H7 (cell line): ENCODE measurements around the gene CIRBP. TPM values are rescaled to one million over a fixed set of nuclear protein-coding genes. Genes with fewer than 3 reads are reported as not detected.

Source experiments
- DNase-seq: peaks from one replicate; pipeline ENCODE4 v3.0.0; 2012
- H3K27me3 ChIP-seq: 2 replicates; pipeline ENCODE4 v1.6.0; 2011; ENCODE audit warnings: mild to moderate bottlenecking, low read length; ENCODE audit not compliant: control insufficient read depth, insufficient read depth
- H3K36me3 ChIP-seq: replicated peaks from 2 replicates; pipeline ENCODE4 v1.5.1; 2011; ENCODE audit warnings: low read length; ENCODE audit not compliant: control insufficient read depth, insufficient read depth
- H3K4me3 ChIP-seq: 2 replicates; pipeline ENCODE4 v1.5.1; 2011; ENCODE audit warnings: low read depth, mild to moderate bottlenecking, control low read depth, low read length, moderate library complexity; ENCODE audit not compliant: insufficient read depth
- total RNA-seq: library from RNA; depleted of rRNA; stranded (reverse); fragments of >200 nt; shearing (Covaris generic); gene quantifications from 2 replicates; pipeline ENCODE4 v1.2.3, GENCODE V29; 2014

The CIRBP gene
- total RNA-seq, 1 experiment from 2014 or later, result 221 TPM

- DNase-seq, result peak; percentile 90
- H3K36me3 ChIP-seq, result peaks cover 4% of the 10 kb centered on the region
- H3K27me3 ChIP-seq, result no peaks in the 10 kb centered on the region
- H3K4me3 ChIP-seq, result peak overlapping the region; percentile 82
Measured at GRCh38 chr19:1236576-1236975, 32.6 kb upstream of the CIRBP start.

GRCh38 chr19:1237027-1237659, 32.0 kb upstream of the CIRBP start:
- Histone ChIP-seq H3K36me3 (peaks cover 3% of the 10 kb centered on the region), H3K4me3 (peak overlapping the region; percentile 82), H3K27me3 (no peaks in the 10 kb centered on the region)
- DNase-seq, result peak; percentile 91

- DNase-seq, result peak; percentile 97
- Histone ChIP-seq H3K4me3 (peak within 1 kb of the TSS; percentile 82), H3K36me3 (peaks cover 3% of the 10 kb centered on the region)
Measured at GRCh38 chr19:1237754-1238368, 31.3 kb upstream of the CIRBP start, which contains the start of gene CBARP. CBARP (minus strand) TSS chr19:1238005; CDS start chr19:1236100, 1,905 bp downstream.

GRCh38 chr19:1238369-1239303, 30.5 kb upstream of the CIRBP start:
- DNase-seq, result no peak
- Histone ChIP-seq H3K4me3 (peak overlapping the region; percentile 47), H3K27me3 (no peaks in the 10 kb centered on the region), H3K36me3 (peaks cover 3% of the 10 kb centered on the region)

More at GRCh38 chr19:1237754-1238368, 31.3 kb upstream of the CIRBP start, which contains the start of gene CBARP:
- no peaks in the 10 kb centered on the region for H3K27me3 ChIP-seq

GRCh38 chr19:1239420-1239795, 29.7 kb upstream of the CIRBP start:
- peaks cover 3% of the 10 kb centered on the region for H3K36me3 ChIP-seq
- H3K27me3 ChIP-seq, result no peaks in the 10 kb centered on the region
- DNase-seq, result no peak
- no peak overlapping the region for H3K4me3 ChIP-seq

GRCh38 chr19:1239796-1240737, 29.1 kb upstream of the CIRBP start:
- peak; percentile 100 for DNase-seq
- Histone ChIP-seq H3K4me3 (peak overlapping the region; percentile 57), H3K36me3 (peaks cover 3% of the 10 kb centered on the region), H3K27me3 (no peaks in the 10 kb centered on the region)

- H3K27me3 ChIP-seq, result no peaks in the 10 kb centered on the region
- no peaks in the 10 kb centered on the region; the same call in 1 of the 2 replicates for H3K36me3 ChIP-seq
- no peak for DNase-seq
- H3K4me3 ChIP-seq, result no peak overlapping the region
Measured at GRCh38 chr19:1240925-1241324, 28.2 kb upstream of the CIRBP start.

- no peaks in the 10 kb centered on the region for H3K27me3 ChIP-seq
- peak; percentile 99 for DNase-seq
- peak within 1 kb of the TSS; percentile 69 for H3K4me3 ChIP-seq
- no peaks in the 10 kb centered on the region for H3K36me3 ChIP-seq
Measured at GRCh38 chr19:1241417-1242095, 27.6 kb upstream of the CIRBP start, which contains the start of gene ATP5F1D. ATP5F1D (plus strand) TSS chr19:1241751; CDS start chr19:1241851, 100 bp downstream.

- Histone ChIP-seq H3K36me3 (no peaks in the 10 kb centered on the region), H3K27me3 (no peaks in the 10 kb centered on the region), H3K4me3 (no peak overlapping the region)
- peak; percentile 98 for DNase-seq
Measured at GRCh38 chr19:1243768-1244692, 25.1 kb upstream of the CIRBP start.

- Histone ChIP-seq H3K27me3 (no peaks in the 10 kb centered on the region), H3K36me3 (no peaks in the 10 kb centered on the region), H3K4me3 (no peak overlapping the region)
- no peak for DNase-seq
Measured at GRCh38 chr19:1244693-1245451, 24.3 kb upstream of the CIRBP start.

GRCh38 chr19:1245494-1246264, 23.5 kb upstream of the CIRBP start:
- no peak overlapping the region for H3K4me3 ChIP-seq

More at GRCh38 chr19:1245494-1246264, 23.5 kb upstream of the CIRBP start:
- Histone ChIP-seq H3K36me3 (no peaks in the 10 kb centered on the region), H3K27me3 (no peaks in the 10 kb centered on the region)
- DNase-seq, result no peak
